Smooth muscle cell (in vitro differentiated cells): ENCODE results near the gene ATXN7L3. TPM values are rescaled to one million over a fixed set of nuclear protein-coding genes. Genes with fewer than 3 reads are reported as not detected.

Source experiments
- DNase-seq: peaks from one replicate; lab custom pipeline; 2025; ENCODE audit not compliant: unreplicated experiment; lab: John Stamatoyannopoulos, UW
- H2AFZ ChIP-seq: fragments of 200-600 bp; sonication (generic); 2 replicates; pipeline ENCODE4 v1.6.0; 2016; ENCODE audit warnings: antibody characterized with exemption, low read depth, mild to moderate bottlenecking
- H3F3A ChIP-seq: fragments of 200-600 bp; sonication (generic); 2 replicates; pipeline ENCODE4 v1.6.0; 2017; ENCODE audit warnings: antibody characterized with exemption, low read depth
- H3K27ac ChIP-seq: fragments of 200-600 bp; sonication (generic); 2 replicates; pipeline ENCODE4 v1.5.1; 2016; ENCODE audit warnings: low read depth, mild to moderate bottlenecking
- H3K27me3 ChIP-seq: fragments of 200-600 bp; sonication (generic); 2 replicates; pipeline ENCODE4 v1.6.1; 2016; ENCODE audit warnings: low read depth, mild to moderate bottlenecking
- H3K36me3 ChIP-seq: fragments of 200-600 bp; sonication (generic); 2 replicates; pipeline ENCODE4 v1.5.1; 2016; ENCODE audit warnings: low read depth
- H3K4me1 ChIP-seq: fragments of 200-600 bp; sonication (generic); 2 replicates; pipeline ENCODE4 v1.5.1; 2016; ENCODE audit warnings: low read depth
- H3K4me2 ChIP-seq: fragments of 200-600 bp; sonication (generic); 2 replicates; pipeline ENCODE4 v1.6.0; 2016; ENCODE audit warnings: mild to moderate bottlenecking
- H3K4me3 ChIP-seq: fragments of 200-600 bp; sonication (generic); 2 replicates; pipeline ENCODE4 v1.5.1; 2016; ENCODE audit warnings: mild to moderate bottlenecking
- H3K79me2 ChIP-seq: fragments of 200-600 bp; sonication (generic); 2 replicates; pipeline ENCODE4 v1.6.0; 2016; ENCODE audit warnings: low read depth, mild to moderate bottlenecking
- H3K9ac ChIP-seq: fragments of 200-600 bp; sonication (generic); 2 replicates; pipeline ENCODE4 v1.6.0; 2016; ENCODE audit warnings: low read depth
- H3K9me3 ChIP-seq: fragments of 200-600 bp; sonication (generic); replicated peaks from 2 replicates; pipeline ENCODE4 v1.5.1; 2016; ENCODE audit warnings: low read depth
- H4K20me1 ChIP-seq: fragments of 200-600 bp; sonication (generic); 2 replicates; pipeline ENCODE4 v1.6.0; 2016; ENCODE audit warnings: low read depth
- CTCF ChIP-seq: fragments of 200-600 bp; sonication (generic); IDR thresholded peaks from 2 replicates; pipeline ENCODE4 v1.5.1; 2017; ENCODE audit warnings: borderline replicate concordance, mild to moderate bottlenecking, antibody characterized with exemption; ENCODE audit not compliant: insufficient read depth, poor library complexity, severe bottlenecking
- WGBS: methylation state at CpG from one replicate; pipeline ENCODE4 v1.1.7; 2016; ENCODE audit warnings: low lambda C conversion rate; 5-methylcytosine and 5-hydroxymethylcytosine counted together
- polyA plus RNA-seq: library from polyadenylated mRNA; unstranded; fragments of >200 nt; fragmentation: Nextera tagmentation; extraction: Ambion mirVana; gene quantifications from 2 replicates; pipeline ENCODE4 v1.2.1, GENCODE V29; 2016
- total RNA-seq: library from RNA; depleted of rRNA; stranded (reverse); fragments of >200 nt; gene quantifications from 2 replicates; pipeline ENCODE4 v1.2.3, GENCODE V29; 2014

The ATXN7L3 gene
- total and polyA plus RNA-seq, 2 experiments from 2014 or later = 29.1 to 61.1 TPM

GRCh38 chr17:44219108-44219615 lies 19.5 kb upstream of the ATXN7L3 start:
- Histone ChIP-seq H3K27ac (peak overlapping the region; percentile 89), H3K79me2 (peaks cover 27% of the 10 kb centered on the region), H2AFZ (no peak overlapping the region)

GRCh38 chr17:44218344-44219107 lies 18.8 kb upstream of the ATXN7L3 start:
- H3K4me2 ChIP-seq = peak overlapping the region; percentile 96
- H3F3A ChIP-seq = peaks cover 4% of the 10 kb centered on the region
- H3K27me3 ChIP-seq = no peaks in the 10 kb centered on the region
- DNase-seq = peak; percentile 86
- H3K4me3 ChIP-seq = peak overlapping the region; percentile 99
- peaks cover 30% of the 10 kb centered on the region for H4K20me1 ChIP-seq
- peak; percentile 48 for TF ChIP-seq CTCF
- H3K9me3 ChIP-seq = no peaks in the 10 kb centered on the region
- H3K36me3 ChIP-seq = no peaks in the 10 kb centered on the region
- peak overlapping the region; percentile 81 for H3K9ac ChIP-seq
- no peak overlapping the region for H2AFZ ChIP-seq
- 0% methylated on average over 2 of the region's 89 CpGs for WGBS
- H3K27ac ChIP-seq = peak overlapping the region; percentile 89
- no peaks in the 10 kb centered on the region for H3K4me1 ChIP-seq
- H3K79me2 ChIP-seq = peaks cover 27% of the 10 kb centered on the region

More at GRCh38 chr17:44219108-44219615, 19.5 kb upstream of the ATXN7L3 start:
- 3% methylated on average over 40 of the region's 73 CpGs for WGBS
- Histone ChIP-seq H3F3A (peaks cover 4% of the 10 kb centered on the region), H3K9ac (peak overlapping the region; percentile 80), H3K4me1 (no peaks in the 10 kb centered on the region), H3K9me3 (no peaks in the 10 kb centered on the region), H3K36me3 (no peaks in the 10 kb centered on the region), H3K4me3 (peak overlapping the region; percentile 99), H3K4me2 (peak overlapping the region; percentile 96), H4K20me1 (peaks cover 30% of the 10 kb centered on the region), H3K27me3 (no peaks in the 10 kb centered on the region)
- TF ChIP-seq CTCF = peak; percentile 39
- no peak for DNase-seq

- WGBS = 18% methylated on average over 10 of the region's 10 CpGs
- H3K9me3 ChIP-seq = no peaks in the 10 kb centered on the region
- H3K9ac ChIP-seq = no peak overlapping the region
- H3K36me3 ChIP-seq = no peaks in the 10 kb centered on the region
- H3K4me1 ChIP-seq = no peaks in the 10 kb centered on the region
- no peak overlapping the region for H3K27ac ChIP-seq
- H3K27me3 ChIP-seq = no peaks in the 10 kb centered on the region
- H2AFZ ChIP-seq = no peak overlapping the region
- H3K79me2 ChIP-seq = peaks cover 27% of the 10 kb centered on the region
- peak overlapping the region; percentile 99 for H3K4me3 ChIP-seq
- DNase-seq = no peak
- H3F3A ChIP-seq = peaks cover 4% of the 10 kb centered on the region
- no peak for TF ChIP-seq CTCF
- H3K4me2 ChIP-seq = peak overlapping the region; percentile 96
- peaks cover 30% of the 10 kb centered on the region for H4K20me1 ChIP-seq
Observed at GRCh38 chr17:44217738-44218343, 18.2 kb upstream of the ATXN7L3 start.
